ENCODE measurements around the gene BLZF1.

BLZF1 gene

GRCh38 chr1:169392406-169392805 lies 24.4 kb downstream of the BLZF1 start:
- TF ChIP-seq GATA3 (IDR thresholded peaks at IDR 0.05; ENCODE audit: low read depth, low read length) (no peak), GATA2 (IDR thresholded peaks at IDR 0.05; ENCODE audit: low read depth, low read length) (no peak)

DNA sequence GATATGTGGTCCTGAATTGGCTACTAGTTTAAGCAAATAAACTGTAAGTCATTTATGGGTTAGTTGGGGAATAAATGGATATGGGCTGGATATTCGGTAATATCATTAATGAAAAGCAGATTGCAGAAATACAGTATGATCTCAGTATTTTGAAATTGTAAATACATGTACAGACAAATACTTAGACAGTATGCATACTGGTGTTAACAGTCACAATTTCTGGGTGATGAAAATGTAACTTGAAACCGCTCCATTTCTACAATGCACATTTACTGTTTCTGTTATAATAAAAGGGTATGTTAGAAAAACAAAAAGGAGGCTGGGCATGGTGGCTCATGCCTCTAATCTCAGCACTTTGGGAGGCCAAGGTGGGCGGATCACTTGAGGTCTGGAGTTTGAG lies 28.0 kb downstream of the BLZF1 start:
- TF ChIP-seq GATA3 (IDR thresholded peaks at IDR 0.05; ENCODE audit: low read depth, low read length) (no peak), GATA2 (IDR thresholded peaks at IDR 0.05; ENCODE audit: low read depth, low read length) (no peak)

GRCh38 chr1:169414952-169415351 lies 47.0 kb downstream of the BLZF1 start:
- TF ChIP-seq GATA3 (IDR thresholded peaks at IDR 0.05; ENCODE audit: low read depth, low read length) = no peak
- no peak for TF ChIP-seq GATA2 (IDR thresholded peaks at IDR 0.05; ENCODE audit: low read depth, low read length)

- TF ChIP-seq GATA3 (IDR thresholded peaks at IDR 0.05; ENCODE audit: low read depth, low read length) (no peak), GATA2 (IDR thresholded peaks at IDR 0.05; ENCODE audit: low read depth, low read length) (no peak)
These were observed 53.3 kb downstream of the BLZF1 start for GRCh38 chr1:169421309-169421708.

DNA sequence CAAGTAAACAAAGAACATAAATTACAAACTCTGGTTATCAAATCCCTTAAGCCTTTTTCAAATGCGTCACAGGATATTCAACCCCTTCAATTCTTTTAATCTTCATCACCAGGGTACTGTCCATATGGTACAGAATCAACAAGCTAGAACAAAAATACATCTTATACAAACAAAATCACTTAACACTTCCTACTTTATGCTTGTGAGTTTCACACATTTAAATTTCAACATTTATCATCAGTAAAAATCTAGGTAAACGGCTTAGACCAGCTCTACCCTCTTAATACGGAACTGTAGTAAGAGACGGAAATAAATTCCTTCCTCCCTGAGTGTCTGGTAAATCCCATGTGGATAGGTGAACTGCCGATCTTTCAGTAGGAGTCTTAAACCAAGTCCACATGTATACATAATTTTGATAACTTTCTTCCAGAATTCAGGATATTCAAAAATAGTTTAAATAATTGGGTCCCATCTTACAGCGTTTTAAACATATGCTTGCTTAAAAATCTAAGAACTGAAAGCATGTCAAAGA lies 58.2 kb downstream of the BLZF1 start:
- TF ChIP-seq GATA2 (IDR thresholded peaks at IDR 0.05; ENCODE audit: low read depth, low read length) = no peak
- no peak for TF ChIP-seq GATA3 (IDR thresholded peaks at IDR 0.05; ENCODE audit: low read depth, low read length)

- TF ChIP-seq GATA2 (IDR thresholded peaks at IDR 0.05; ENCODE audit: low read depth, low read length) = peak; percentile 62
- TF ChIP-seq GATA3 (IDR thresholded peaks at IDR 0.05; ENCODE audit: low read depth, low read length) = no peak
These were observed 59.2 kb downstream of the BLZF1 start, which contains the start of gene CCDC181 for GRCh38 chr1:169427081-169427641. Gene CCDC181, minus strand, starts transcription at chr1:169427474. Its CDS starts 2,547 bp downstream, at chr1:169424927.
